Measurements from ENCODE around the gene IGSF11. TPM values are rescaled to one million over a fixed set of nuclear protein-coding genes. Genes with fewer than 3 reads are reported as not detected.

Gene IGSF11
- total RNA-seq, 1 experiment from 2014 or later, result not detected

DNA sequence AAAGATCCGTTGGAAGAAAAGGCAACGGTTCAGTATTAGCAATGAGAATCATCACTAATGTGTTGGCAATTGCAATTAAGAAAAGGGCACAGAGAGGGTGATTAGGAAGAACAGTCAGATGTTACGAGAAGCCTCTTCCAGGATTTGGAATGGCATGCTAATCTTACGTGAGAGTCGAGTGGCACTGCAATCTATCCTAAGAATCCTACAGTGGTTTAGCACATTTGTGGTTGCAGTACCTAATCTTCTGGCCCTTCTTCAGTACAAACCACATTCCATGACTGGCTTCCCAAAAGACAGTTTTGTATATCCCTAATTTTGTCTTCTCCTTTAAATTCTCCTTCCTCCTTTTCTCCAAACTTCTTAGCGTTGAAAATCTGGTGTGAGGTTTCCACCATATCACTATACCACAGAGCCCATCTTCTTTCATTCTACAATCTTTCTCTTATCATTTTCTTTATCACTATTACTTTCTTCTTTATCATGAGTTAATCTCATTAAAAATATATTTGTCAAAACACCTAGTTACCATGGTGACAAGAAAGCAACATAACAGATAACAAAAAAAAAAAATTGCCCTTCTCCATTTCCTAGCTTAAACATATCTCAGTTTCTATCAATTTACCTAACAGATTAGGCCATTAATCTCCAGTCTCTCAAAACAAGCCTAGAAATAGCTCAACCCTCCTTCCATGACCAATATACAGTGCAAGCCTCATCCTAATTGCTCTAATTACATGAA, 60.1 kb downstream of the IGSF11 start:
- H3K4me2 ChIP-seq, result no peak overlapping the region
- H3K9me2 ChIP-seq (ENCODE audit: insufficient read depth), result no peaks in the 10 kb centered on the region
- no peak overlapping the region for H2AFZ ChIP-seq
- TF ChIP-seq EZH2 (IDR thresholded peaks at IDR 0.05; ENCODE audit: low read depth), result no peak
- TF ChIP-seq, protein P1, sequence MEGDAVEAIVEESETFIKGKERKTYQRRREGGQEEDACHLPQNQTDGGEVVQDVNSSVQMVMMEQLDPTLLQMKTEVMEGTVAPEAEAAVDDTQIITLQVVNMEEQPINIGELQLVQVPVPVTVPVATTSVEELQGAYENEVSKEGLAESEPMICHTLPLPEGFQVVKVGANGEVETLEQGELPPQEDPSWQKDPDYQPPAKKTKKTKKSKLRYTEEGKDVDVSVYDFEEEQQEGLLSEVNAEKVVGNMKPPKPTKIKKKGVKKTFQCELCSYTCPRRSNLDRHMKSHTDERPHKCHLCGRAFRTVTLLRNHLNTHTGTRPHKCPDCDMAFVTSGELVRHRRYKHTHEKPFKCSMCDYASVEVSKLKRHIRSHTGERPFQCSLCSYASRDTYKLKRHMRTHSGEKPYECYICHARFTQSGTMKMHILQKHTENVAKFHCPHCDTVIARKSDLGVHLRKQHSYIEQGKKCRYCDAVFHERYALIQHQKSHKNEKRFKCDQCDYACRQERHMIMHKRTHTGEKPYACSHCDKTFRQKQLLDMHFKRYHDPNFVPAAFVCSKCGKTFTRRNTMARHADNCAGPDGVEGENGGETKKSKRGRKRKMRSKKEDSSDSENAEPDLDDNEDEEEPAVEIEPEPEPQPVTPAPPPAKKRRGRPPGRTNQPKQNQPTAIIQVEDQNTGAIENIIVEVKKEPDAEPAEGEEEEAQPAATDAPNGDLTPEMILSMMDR (conservative IDR thresholded peaks at IDR 0.05), result no peak
- H3K4me1 ChIP-seq (replicated peaks; ENCODE audit: insufficient read depth), result no peaks in the 10 kb centered on the region
- no peaks in the 10 kb centered on the region for H3K27me3 ChIP-seq (ENCODE audit: insufficient read depth, low read depth)
- ChIA-PET CTCF (no interaction called here), POLR2A (ENCODE audit: unreplicated experiment) (interaction anchor here (0.6 kb wide), 1 partner anchor 25 kb away, joined by 3 read pairs; no protein-coding TSS in a partner anchor)
- no peaks in the 10 kb centered on the region for H3K9me3 ChIP-seq (ENCODE audit: insufficient read depth, low read depth)
- BruUV-seq (replicated peaks), result no TSS peak
- no peak overlapping the region for H3K4me3 ChIP-seq
- no peaks in the 10 kb centered on the region for H3F3A ChIP-seq (ENCODE audit: insufficient read depth, low read depth)
- H3K36me3 ChIP-seq (ENCODE audit: low read depth), result no peaks in the 10 kb centered on the region
- no peaks in the 10 kb centered on the region; the same call in 1 of the 2 replicates for H4K20me1 ChIP-seq (ENCODE audit: insufficient read depth)
- no peak for DNase-seq
- no peak overlapping the region for H3K27ac ChIP-seq
- no peaks in the 10 kb centered on the region for H3K79me2 ChIP-seq (ENCODE audit: low read depth)
- intact Hi-C loops (cut with micrococcal nuclease; ENCODE audit: unreplicated experiment), result no loop called here

DNA sequence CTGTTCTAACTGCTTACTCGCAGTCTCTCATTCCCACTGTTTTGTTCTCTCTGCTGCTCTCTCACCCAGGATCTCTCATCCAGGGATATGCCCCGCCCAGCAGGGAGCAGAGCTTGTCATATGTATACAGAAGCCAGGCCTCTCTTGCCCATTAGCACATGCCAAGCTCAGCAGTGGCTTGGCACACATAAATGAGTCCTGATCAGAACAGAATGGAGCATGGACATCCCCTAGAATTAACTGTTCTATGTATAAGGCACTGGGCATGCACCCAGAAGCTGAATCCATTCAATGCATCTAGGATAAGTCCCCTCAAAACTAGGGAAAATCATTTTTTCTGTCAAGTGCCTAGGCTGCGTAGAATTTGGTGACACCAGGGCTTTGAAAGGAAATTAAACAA, 61.6 kb downstream of the IGSF11 start:
- H3K4me1 ChIP-seq (replicated peaks; ENCODE audit: insufficient read depth), result no peaks in the 10 kb centered on the region
- no peak overlapping the region for H3K4me3 ChIP-seq
- no peaks in the 10 kb centered on the region; the same call in 1 of the 2 replicates for H4K20me1 ChIP-seq (ENCODE audit: insufficient read depth)
- H3K9me2 ChIP-seq (ENCODE audit: insufficient read depth), result no peaks in the 10 kb centered on the region
- no peaks in the 10 kb centered on the region for H3K36me3 ChIP-seq (ENCODE audit: low read depth)
- H2AFZ ChIP-seq, result no peak overlapping the region
- H3K4me2 ChIP-seq, result no peak overlapping the region
- no peak overlapping the region for H3K27ac ChIP-seq
- no peaks in the 10 kb centered on the region for H3K27me3 ChIP-seq (ENCODE audit: insufficient read depth, low read depth)
- no peak for DNase-seq
- no peaks in the 10 kb centered on the region for H3K79me2 ChIP-seq (ENCODE audit: low read depth)
- CTCF ChIA-PET, result no interaction called here
- no peaks in the 10 kb centered on the region for H3K9me3 ChIP-seq (ENCODE audit: insufficient read depth, low read depth)
- POLR2A ChIA-PET (ENCODE audit: unreplicated experiment), result no interaction called here
- intact Hi-C loops (cut with micrococcal nuclease; ENCODE audit: unreplicated experiment), result no loop called here
- BruUV-seq (replicated peaks), result no TSS peak
- TF ChIP-seq, protein P1 (conservative IDR thresholded peaks at IDR 0.05), result no peak
- TF ChIP-seq EZH2 (IDR thresholded peaks at IDR 0.05; ENCODE audit: low read depth), result no peak
- no peaks in the 10 kb centered on the region for H3F3A ChIP-seq (ENCODE audit: insufficient read depth, low read depth)

DNA sequence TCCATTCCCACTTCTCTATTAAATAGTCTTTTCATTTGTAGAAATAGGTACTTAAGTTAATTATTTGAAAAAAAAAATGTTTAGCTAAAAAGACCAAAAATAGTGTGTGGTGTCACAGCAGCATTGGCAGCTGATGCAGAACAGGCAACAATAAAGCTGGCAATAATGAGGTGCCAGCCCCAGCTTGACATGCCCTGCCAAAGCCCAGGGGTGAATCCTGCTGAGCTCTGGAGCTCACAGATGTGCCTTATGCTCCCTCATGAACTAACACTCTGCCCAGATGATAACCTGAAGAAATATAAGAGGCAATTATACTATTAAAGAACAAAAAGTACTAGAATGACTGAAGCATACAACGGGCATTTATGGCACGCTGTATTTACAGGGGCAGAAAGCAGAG, 63.8 kb downstream of the IGSF11 start:
- Histone ChIP-seq H3K36me3 (ENCODE audit: low read depth) (no peaks in the 10 kb centered on the region), H2AFZ (no peak overlapping the region), H3K4me3 (no peak overlapping the region), H3K27me3 (ENCODE audit: insufficient read depth, low read depth) (no peaks in the 10 kb centered on the region), H3K4me2 (no peak overlapping the region), H3K9me2 (ENCODE audit: insufficient read depth) (no peaks in the 10 kb centered on the region), H4K20me1 (ENCODE audit: insufficient read depth) (no peaks in the 10 kb centered on the region; the same call in 1 of the 2 replicates), H3K9me3 (ENCODE audit: insufficient read depth, low read depth) (no peaks in the 10 kb centered on the region), H3K4me1 (replicated peaks; ENCODE audit: insufficient read depth) (no peaks in the 10 kb centered on the region), H3F3A (ENCODE audit: insufficient read depth, low read depth) (no peaks in the 10 kb centered on the region), H3K79me2 (ENCODE audit: low read depth) (no peaks in the 10 kb centered on the region), H3K27ac (no peak overlapping the region)
- TF ChIP-seq EZH2 (IDR thresholded peaks at IDR 0.05; ENCODE audit: low read depth), result no peak
- TF ChIP-seq, protein P1 (conservative IDR thresholded peaks at IDR 0.05), result no peak
- intact Hi-C loops (cut with micrococcal nuclease; ENCODE audit: unreplicated experiment), result no loop called here
- CTCF ChIA-PET, result no interaction called here
- no TSS peak for BruUV-seq (replicated peaks)
- no peak for DNase-seq
- POLR2A ChIA-PET (ENCODE audit: unreplicated experiment), result no interaction called here

Data from PC-9 (cell line).